B cell (primary cell): ENCODE data around the gene LONP2. TPM values are rescaled to one million over a fixed set of nuclear protein-coding genes. Genes with fewer than 3 reads are reported as not detected.

ENCODE experiments used
- ATAC-seq: fragments of 200-7000 bp; cut with Tn5 transposase; one replicate; pipeline ENCODE4 v1.10.0; 2021; ENCODE audit warnings: low read depth, mild to moderate bottlenecking, moderate number of reproducible peaks, moderate library complexity
- CTCF ChIA-PET: fragments of 350-600 bp; sonication (Branson Sonifier 250); formaldehyde crosslinking; loops from one replicate; lab custom pipeline; 2021; ENCODE audit warnings: antibody characterized with exemption, inconsistent platforms; lab: Charles Lee
- POLR2A ChIA-PET: fragments of 350-600 bp; sonication (Branson Sonifier 250); formaldehyde crosslinking; loops from one replicate; lab custom pipeline; 2021; ENCODE audit warnings: antibody characterized with exemption; lab: Charles Lee
- DNase-seq: peaks from one replicate; pipeline ENCODE4 v3.0.0; 2013
- H2AFZ ChIP-seq: 2 replicates; pipeline ENCODE4 v1.6.1; 2012; ENCODE audit warnings: mild to moderate bottlenecking, low read depth, low read length; ENCODE audit not compliant: insufficient read depth, poor library complexity, severe bottlenecking
- H3K27ac ChIP-seq, 2 donors: 1 replicate in 1 of 2; 2 replicates in 1 of 2; pipeline ENCODE4 v1.5.1; 2012 to 2013; ENCODE audit warnings: low read length in 2 of 2, mild to moderate bottlenecking in 2 of 2, moderate library complexity in 1 of 2
- H3K27me3 ChIP-seq, 4 experiments: fragments of 200-600 bp in 1 of 4; sonication (generic) in 1 of 4; replicated peaks in 1 of 4; 1 replicate in 2 of 4; 2 replicates in 2 of 4; pipeline versions ENCODE4 v1.6.1 to v1.7.0; 2013 to 2016; ENCODE audit warnings: low read length in 3 of 4, mild to moderate bottlenecking in 2 of 4, mixed read lengths in 1 of 4, moderate library complexity in 1 of 4; ENCODE audit not compliant: insufficient read depth in 4 of 4, control insufficient read depth in 3 of 4; ENCODE audit errors: control extremely low read depth in 1 of 4
- H3K36me3 ChIP-seq, 2 experiments: replicated peaks in 1 of 2; 1 replicate in 1 of 2; 2 replicates in 1 of 2; pipeline versions ENCODE4 v1.6.1 to v1.7.1; 2013; ENCODE audit warnings: low read length in 1 of 2; ENCODE audit not compliant: insufficient read depth in 2 of 2, control insufficient read depth in 1 of 2; ENCODE audit errors: control extremely low read depth in 1 of 2, extremely low read depth in 1 of 2
- H3K4me1 ChIP-seq, 2 donors: fragments of 200-600 bp in 1 of 2; sonication (generic) in 1 of 2; 1 replicate in 1 of 2; 2 replicates in 1 of 2; pipeline versions ENCODE4 v1.5.1 to v1.6.1; 2013 to 2017; ENCODE audit warnings: low read length in 2 of 2; ENCODE audit not compliant: control insufficient read depth in 2 of 2, insufficient read depth in 2 of 2
- H3K4me2 ChIP-seq: replicated peaks from 2 replicates; pipeline ENCODE3; 2012; ENCODE audit warnings: mild to moderate bottlenecking, low read depth, low read length; ENCODE audit not compliant: poor library complexity, severe bottlenecking
- H3K4me3 ChIP-seq, 5 experiments: fragments of 200-600 bp in 1 of 5; sonication (generic) in 1 of 5; 1 replicate in 3 of 5; 2 replicates in 2 of 5; pipeline versions ENCODE4 v1.5.1 to v1.7.0; 2011 to 2016; ENCODE audit warnings: low read length in 4 of 5, mild to moderate bottlenecking in 4 of 5, low read depth in 2 of 5, control low read depth in 1 of 5, moderate library complexity in 1 of 5; ENCODE audit not compliant: insufficient read depth in 1 of 5; ENCODE audit errors: control extremely low read depth in 1 of 5, extremely low read depth in 1 of 5
- H3K79me2 ChIP-seq: fragments of 200-600 bp; sonication (generic); one replicate; pipeline ENCODE4 v1.6.0; 2016; ENCODE audit warnings: low read length; ENCODE audit not compliant: control insufficient read depth, insufficient read depth
- H3K9ac ChIP-seq: fragments of 200-600 bp; sonication (generic); 2 replicates; pipeline ENCODE4 v1.6.1; 2017; ENCODE audit warnings: mild to moderate bottlenecking, low read length, moderate library complexity
- H3K9me3 ChIP-seq, 3 donors: one replicate each; pipeline versions ENCODE4 v1.6.1 to v1.7.1; 2013; ENCODE audit warnings: low read length in 2 of 3; ENCODE audit not compliant: control insufficient read depth in 2 of 3, insufficient read depth in 1 of 3; ENCODE audit errors: control extremely low read depth in 1 of 3
- H4K20me1 ChIP-seq: 2 replicates; pipeline ENCODE4 v1.6.0; 2012; ENCODE audit warnings: mild to moderate bottlenecking, low read length; ENCODE audit not compliant: insufficient read depth, control insufficient read depth, poor library complexity, severe bottlenecking
- H3K27ac Mint-ChIP-seq: one replicate; pipeline ENCODE4 v1.8.0; 2021; ENCODE audit warnings: mixed read lengths
- H3K27me3 Mint-ChIP-seq: one replicate; pipeline ENCODE4 v1.8.0; 2021; ENCODE audit warnings: mixed read lengths
- H3K4me1 Mint-ChIP-seq: one replicate; pipeline ENCODE4 v1.8.0; 2021; ENCODE audit warnings: mixed read lengths
- H3K4me3 Mint-ChIP-seq: one replicate; pipeline ENCODE4 v1.8.0; 2021; ENCODE audit warnings: mixed read lengths
- H3K9me3 Mint-ChIP-seq: one replicate; pipeline ENCODE4 v1.8.0; 2022; ENCODE audit warnings: mixed read lengths; ENCODE audit not compliant: insufficient read depth
- CTCF ChIP-seq: fragments of 200-600 bp; IDR thresholded peaks from one replicate; pipeline ENCODE4 v1.8.0; 2022; ENCODE audit warnings: antibody characterized with exemption, mild to moderate bottlenecking
- EZH2 ChIP-seq: IDR thresholded peaks from 2 replicates; pipeline ENCODE4 v1.6.1; 2012; ENCODE audit warnings: borderline replicate concordance, low read depth, mild to moderate bottlenecking, moderate library complexity, low read length; ENCODE audit not compliant: insufficient read depth, poor library complexity, severe bottlenecking
- WGBS: methylation state at CpG from one replicate; pipeline ENCODE4 v1.1.5; 2013; ENCODE audit warnings: missing lambda C conversion rate; ENCODE audit not compliant: insufficient coverage; 5-methylcytosine and 5-hydroxymethylcytosine counted together
- intact Hi-C: fragments of 100-400 bp; cut with micrococcal nuclease; formaldehyde crosslinking; loops from one replicate; pipeline ENCODE4 v1.10.0; 2022
- polyA plus RNA-seq: library from polyadenylated mRNA; depleted of rRNA; stranded (reverse); fragments of >200 nt; gene quantifications from 2 replicates; pipeline ENCODE4 v1.2.3, GENCODE V29; 2012
- total RNA-seq, 2 donors: library from RNA; stranded (reverse); fragments of 120-200 nt in 1 of 2; gene quantifications; 1 replicate in 1 of 2; 2 replicates in 1 of 2; pipeline versions ENCODE4 v1.2.3 to v1.2.4, GENCODE V29; 2013 to 2022

The LONP2 gene
- total and polyA plus RNA-seq, 2 donors (not counting 1 experiment from before 2014, with no cell fraction given): 39.3 to 84.2 TPM

- H3K27ac ChIP-seq: no peak overlapping the region
- no CpG with 5 or more reads among the region's 3 CpGs for WGBS
- Mint-ChIP-seq H3K4me3 (no peak overlapping the region), H3K27me3 (peaks cover 2% of the 10 kb centered on the region), H3K27ac (no peak overlapping the region), H3K4me1 (no peaks in the 10 kb centered on the region), H3K9me3 (peaks cover 3% of the 10 kb centered on the region)
- DNase-seq (no peak), ATAC-seq (no peak)
- H3K36me3 ChIP-seq: no peaks in the 10 kb centered on the region
- H3K79me2 ChIP-seq: no peaks in the 10 kb centered on the region
- H2AFZ ChIP-seq: no peak overlapping the region
- peaks cover 0 to 2% (median 0%) of the 10 kb centered on the region in 4 experiments for H3K27me3 ChIP-seq
- no peaks in the 10 kb centered on the region for H3K9me3 ChIP-seq
- no peak overlapping the region for H3K4me3 ChIP-seq
- intact Hi-C loops: no loop called here
- no peaks in the 10 kb centered on the region for H3K4me1 ChIP-seq
- CTCF ChIA-PET: no interaction called here
- POLR2A ChIA-PET: no interaction called here
- no peak for TF ChIP-seq CTCF
- TF ChIP-seq EZH2: no peak
- H4K20me1 ChIP-seq: no peaks in the 10 kb centered on the region
- no peak overlapping the region for H3K9ac ChIP-seq
- H3K4me2 ChIP-seq: no peak overlapping the region
Measured at GRCh38 chr16:48218473-48218872, 25.6 kb upstream of the LONP2 start.

- no peak overlapping the region for H3K27ac ChIP-seq
Measured at GRCh38 chr16:48220891-48221290, 23.2 kb upstream of the LONP2 start.

More at GRCh38 chr16:48220891-48221290, 23.2 kb upstream of the LONP2 start:
- H2AFZ ChIP-seq: no peak overlapping the region
- no peaks in the 10 kb centered on the region for H4K20me1 ChIP-seq
- WGBS: 92% methylated on average over 3 of the region's 3 CpGs
- Mint-ChIP-seq H3K4me1 (no peaks in the 10 kb centered on the region), H3K4me3 (no peak overlapping the region), H3K27ac (no peak overlapping the region), H3K27me3 (peaks cover 15% of the 10 kb centered on the region), H3K9me3 (peaks cover 3% of the 10 kb centered on the region)
- H3K79me2 ChIP-seq: no peaks in the 10 kb centered on the region
- TF ChIP-seq EZH2: no peak
- TF ChIP-seq CTCF: no peak
- H3K4me1 ChIP-seq: no peaks in the 10 kb centered on the region
- ATAC-seq (no peak), DNase-seq (no peak)
- ChIA-PET POLR2A (no interaction called here), CTCF (no interaction called here)
- no peak overlapping the region for H3K4me2 ChIP-seq
- H3K9ac ChIP-seq: no peak overlapping the region
- H3K4me3 ChIP-seq: no peak overlapping the region
- H3K36me3 ChIP-seq: no peaks in the 10 kb centered on the region
- H3K27me3 ChIP-seq: peaks cover 0 to 3% (median 0%) of the 10 kb centered on the region in 4 experiments
- H3K9me3 ChIP-seq: no peaks in the 10 kb centered on the region
- intact Hi-C loops: no loop called here
